ENCODE results near the gene BAG5. TPM values are rescaled to one million over a fixed set of nuclear protein-coding genes. Genes with fewer than 3 reads are reported as not detected.

The BAG5 gene
- total and polyA plus RNA-seq, 2 of the 8 experiments (the other 6 are each of a cell fraction or from before 2014, with no cell fraction given): 7.4 to 29.5 TPM

GRCh38 chr14:103519837-103520212 lies 42.6 kb downstream of the BAG5 start (continued):
- TF ChIP-seq CHD7 (IDR thresholded peaks at IDR 0.05; ENCODE audit: insufficient replicate concordance, low read length): no peak
- TF ChIP-seq E2F6 (IDR thresholded peaks at IDR 0.05): no peak
- TF ChIP-seq HDAC6 (IDR thresholded peaks at IDR 0.05; ENCODE audit: low read depth, low read length): no peak
- no peak for TF ChIP-seq EGR1 (IDR thresholded peaks at IDR 0.05; ENCODE audit: borderline replicate concordance, low read depth, low read length)
- TF ChIP-seq EP300 (IDR thresholded peaks at IDR 0.05; ENCODE audit: borderline replicate concordance in 1 of 2, low read depth in 2 of 2, low read length in 2 of 2): no peak
- no peak for TF ChIP-seq RBBP5 (IDR thresholded peaks at IDR 0.05; ENCODE audit: borderline replicate concordance, low read depth, low read length)
- no peak for TF ChIP-seq CHD1 (IDR thresholded peaks at IDR 0.05; ENCODE audit: low read depth, low read length)
- TF ChIP-seq EZH2 (IDR thresholded peaks at IDR 0.05; ENCODE audit: low read depth, low read length, severe bottlenecking): no peak
- no peak for TF ChIP-seq USF2 (IDR thresholded peaks at IDR 0.05; ENCODE audit: low read length)
- TF ChIP-seq JUND (IDR thresholded peaks at IDR 0.05; ENCODE audit: low read length): no peak

All from H1 (cell line).